Adipocyte (in vitro differentiated cells): ENCODE results near the gene CCDC137.
"Not testable (repeated sequence)": the region's sequence is repeated elsewhere in the genome, so short reads cannot be mapped to it uniquely, and the experiment has no call there.

Experiments used
- DNase-seq: peaks from one replicate; pipeline ENCODE4 v3.0.0-alpha.2; 2015; ENCODE audit warnings: low read depth
- H3K27me3 ChIP-seq: replicated peaks from 2 replicates; pipeline ENCODE4 v1.7.0; 2013; ENCODE audit warnings: mild to moderate bottlenecking, low read length, moderate library complexity; ENCODE audit not compliant: control insufficient read depth, insufficient read depth
- H3K36me3 ChIP-seq: 2 replicates; pipeline ENCODE4 v1.7.0; 2013; ENCODE audit warnings: low read length, mild to moderate bottlenecking, moderate library complexity; ENCODE audit not compliant: control insufficient read depth, insufficient read depth, severe bottlenecking
- H3K4me1 ChIP-seq: 2 replicates; pipeline ENCODE4 v1.7.0; 2013; ENCODE audit warnings: mild to moderate bottlenecking, low read length, moderate library complexity; ENCODE audit not compliant: control insufficient read depth, insufficient read depth
- H3K4me3 ChIP-seq: 2 replicates; pipeline ENCODE4 v1.7.0; 2013; ENCODE audit warnings: mild to moderate bottlenecking, low read length, moderate library complexity
- H3K9ac ChIP-seq: 2 replicates; pipeline ENCODE4 v1.7.0; 2013; ENCODE audit warnings: mild to moderate bottlenecking, low read length, moderate library complexity
- H3K9me3 ChIP-seq: 2 replicates; pipeline ENCODE4 v1.7.0; 2013; ENCODE audit warnings: mild to moderate bottlenecking, low read length, moderate library complexity; ENCODE audit not compliant: control insufficient read depth

The CCDC137 gene

DNA sequence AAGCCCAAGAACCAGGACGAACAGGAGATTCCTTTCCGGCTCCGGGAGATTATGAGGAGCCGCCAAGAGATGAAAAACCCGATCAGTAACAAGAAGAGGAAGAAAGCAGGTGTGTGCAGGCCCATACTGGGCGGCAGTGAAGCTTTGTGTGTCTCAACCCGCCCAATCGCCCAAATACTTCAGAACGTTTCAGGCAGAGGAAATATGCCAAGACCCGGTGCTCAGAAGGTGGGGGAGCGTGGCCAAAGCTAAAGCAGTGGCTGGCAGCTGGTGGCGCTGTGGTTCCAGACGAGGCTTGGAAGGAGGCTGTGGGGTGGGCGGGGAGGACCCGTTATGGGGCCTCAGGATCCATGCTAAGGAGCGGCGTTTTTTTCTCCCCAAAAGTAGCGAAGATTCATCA is 1.2 kb downstream of the CCDC137 start:
- peaks cover 21% of the 10 kb centered on the region for H3K4me1 ChIP-seq
- H3K9ac ChIP-seq = peak overlapping the region; percentile 42
- no peak for DNase-seq
- H3K4me3 ChIP-seq = peak overlapping the region; percentile 58
- H3K27me3 ChIP-seq = no peaks in the 10 kb centered on the region
- no peaks in the 10 kb centered on the region for H3K9me3 ChIP-seq
- peaks cover 42% of the 10 kb centered on the region for H3K36me3 ChIP-seq

DNA sequence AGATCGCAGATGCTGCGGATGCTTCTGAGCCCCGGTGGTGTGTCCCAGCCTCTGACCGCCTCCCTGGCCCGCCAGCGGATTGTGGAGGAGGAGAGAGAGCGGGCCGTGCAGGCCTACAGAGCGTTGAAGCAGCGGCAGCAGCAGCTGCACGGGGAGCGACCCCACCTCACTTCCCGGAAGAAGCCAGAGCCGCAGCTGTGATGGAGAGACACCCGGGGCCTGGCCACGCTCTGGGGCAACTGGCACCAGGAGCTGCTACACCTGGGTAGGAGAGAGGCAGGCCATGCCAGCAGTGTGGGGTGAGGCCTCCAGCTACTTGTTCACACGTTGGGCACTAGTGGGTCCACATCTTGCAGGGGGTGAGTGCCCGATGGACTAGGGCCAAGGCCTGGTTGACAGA is 6.0 kb downstream of the CCDC137 start:
- no peak for DNase-seq
- no peak overlapping the region for H3K9ac ChIP-seq
- H3K4me3 ChIP-seq = no peak overlapping the region
- peaks cover 14% of the 10 kb centered on the region for H3K4me1 ChIP-seq
- H3K27me3 ChIP-seq = no peaks in the 10 kb centered on the region
- H3K36me3 ChIP-seq = peaks cover 52% of the 10 kb centered on the region
- H3K9me3 ChIP-seq = no peaks in the 10 kb centered on the region

DNA sequence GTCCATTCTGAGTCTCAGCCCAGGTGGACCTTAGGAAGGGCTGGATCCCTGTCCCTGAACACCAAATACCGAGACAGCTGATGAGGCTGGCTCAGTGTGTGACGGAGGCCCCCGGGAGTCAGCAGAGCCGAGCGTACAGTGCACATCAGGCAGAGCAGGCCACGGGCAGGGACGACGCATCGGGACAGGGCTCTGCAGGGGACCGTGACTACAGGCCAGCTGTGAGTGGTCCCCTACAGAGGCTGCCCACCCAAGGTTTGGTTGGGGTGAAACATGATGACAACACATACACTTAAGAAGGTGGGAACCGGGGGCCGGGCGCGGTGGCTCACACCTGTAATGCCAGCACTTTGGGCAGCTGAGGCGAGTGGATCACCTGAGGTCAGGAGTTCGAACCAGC is 6.4 kb downstream of the CCDC137 start:
- DNase-seq = no peak
- no peaks in the 10 kb centered on the region for H3K27me3 ChIP-seq
- H3K4me1 ChIP-seq = peaks cover 10% of the 10 kb centered on the region
- no peak overlapping the region for H3K9ac ChIP-seq
- H3K4me3 ChIP-seq = no peak overlapping the region
- H3K36me3 ChIP-seq = peaks cover 52% of the 10 kb centered on the region
- no peaks in the 10 kb centered on the region for H3K9me3 ChIP-seq

DNA sequence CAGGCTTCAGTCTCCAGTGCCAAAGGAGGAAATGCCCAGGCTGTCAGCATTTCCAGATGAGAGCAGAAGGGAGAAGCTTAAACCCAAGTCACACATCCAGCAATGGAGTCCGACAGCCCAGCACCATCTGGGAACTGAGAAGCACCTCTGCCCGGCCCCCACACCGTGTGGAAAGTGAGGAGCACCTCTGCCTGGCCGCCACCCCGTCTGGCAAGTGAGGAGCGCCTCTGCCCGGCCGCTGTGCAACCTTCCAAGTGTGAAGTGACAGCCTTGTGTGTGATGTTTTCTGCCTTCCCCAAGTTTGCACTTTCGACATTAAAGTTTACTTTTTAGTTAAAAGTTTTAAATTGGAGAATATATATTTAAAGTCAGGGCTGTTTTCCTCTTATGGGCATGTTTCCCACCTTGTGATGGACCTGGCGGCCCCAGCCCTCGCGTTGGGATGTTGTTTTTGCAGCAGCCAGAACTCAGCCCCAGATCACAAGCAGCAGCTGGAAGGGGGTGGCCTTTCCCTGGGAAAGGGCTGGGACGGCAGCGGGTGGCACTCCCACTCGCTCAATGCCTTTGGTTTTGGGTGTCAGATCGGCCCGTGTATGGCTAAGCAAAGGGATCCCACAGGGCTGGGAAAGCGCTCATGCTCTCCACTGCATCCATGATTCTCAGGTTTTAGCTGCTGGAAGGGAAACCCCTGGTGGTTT is 7.2 kb downstream of the CCDC137 start:
- Histone ChIP-seq H3K4me3 (no peak overlapping the region), H3K9ac (no peak overlapping the region), H3K36me3 (peaks cover 52% of the 10 kb centered on the region), H3K9me3 (no peaks in the 10 kb centered on the region), H3K4me1 (peaks cover 10% of the 10 kb centered on the region), H3K27me3 (no peaks in the 10 kb centered on the region)
- DNase-seq = no peak

DNA sequence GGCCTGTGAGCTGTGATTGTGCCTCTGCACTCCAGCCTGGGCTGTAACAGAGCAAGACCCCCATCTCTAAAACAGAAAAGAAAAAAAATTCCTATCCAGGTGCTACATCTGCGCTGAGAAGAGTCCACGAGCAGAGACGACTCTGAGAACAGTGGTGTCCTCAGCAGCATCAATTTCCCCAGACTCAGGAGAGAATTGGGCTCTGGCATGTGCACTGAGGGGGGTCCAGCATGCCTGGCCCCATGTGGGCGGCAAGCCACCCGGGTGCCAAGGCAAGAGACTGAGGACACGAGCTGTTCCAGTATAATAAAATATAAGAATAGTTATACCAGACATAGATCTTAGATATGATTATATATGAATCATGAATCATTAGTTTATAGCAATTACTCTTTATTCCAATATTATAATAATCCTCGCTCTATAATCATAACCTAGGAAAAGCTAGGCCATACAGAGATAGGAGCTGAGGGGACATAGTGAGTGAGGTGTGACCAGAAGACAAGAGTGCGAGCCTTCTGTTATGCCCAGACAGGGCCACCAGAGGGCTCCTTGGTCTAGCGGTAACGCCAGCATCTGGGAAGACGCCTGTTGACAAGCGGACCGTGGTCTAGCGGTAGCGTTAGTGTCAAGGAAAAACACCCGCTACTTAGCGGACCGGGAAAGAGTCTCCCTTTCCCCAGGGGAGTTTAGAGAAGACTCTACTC is 9.1 kb downstream of the CCDC137 start:
- not testable (repeated sequence) for H3K9ac ChIP-seq, H3K9me3 ChIP-seq, H3K4me1 ChIP-seq, H3K27me3 ChIP-seq, H3K4me3 ChIP-seq
- peaks cover 35% of the 10 kb centered on the region for H3K36me3 ChIP-seq
- DNase-seq = peak; percentile 38

DNA sequence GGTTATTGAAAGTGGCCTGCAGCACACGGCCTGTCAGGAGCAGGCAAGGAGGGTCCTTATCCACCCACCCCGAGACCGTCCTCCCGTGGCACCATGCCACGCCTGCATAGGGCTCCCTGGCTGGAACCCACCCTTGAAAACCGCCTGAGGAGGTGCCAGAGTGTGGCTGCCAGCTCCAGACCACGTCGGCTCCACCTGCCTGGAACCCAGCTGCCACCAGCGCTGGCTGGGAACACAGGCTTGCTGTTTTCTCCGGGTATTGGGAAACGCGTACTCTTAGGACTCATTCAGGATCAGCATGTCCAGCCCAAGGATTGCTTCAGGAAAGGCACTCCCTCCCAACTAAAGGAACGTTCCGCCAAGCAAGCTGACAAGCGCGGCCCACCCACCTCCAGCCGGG is 10.4 kb downstream of the CCDC137 start:
- H3K9me3 ChIP-seq = no peaks in the 10 kb centered on the region
- no peaks in the 10 kb centered on the region for H3K27me3 ChIP-seq
- peaks cover 12% of the 10 kb centered on the region for H3K4me1 ChIP-seq
- no peak for DNase-seq
- H3K9ac ChIP-seq = no peak overlapping the region
- H3K36me3 ChIP-seq = peaks cover 24% of the 10 kb centered on the region
- no peak overlapping the region for H3K4me3 ChIP-seq

DNA sequence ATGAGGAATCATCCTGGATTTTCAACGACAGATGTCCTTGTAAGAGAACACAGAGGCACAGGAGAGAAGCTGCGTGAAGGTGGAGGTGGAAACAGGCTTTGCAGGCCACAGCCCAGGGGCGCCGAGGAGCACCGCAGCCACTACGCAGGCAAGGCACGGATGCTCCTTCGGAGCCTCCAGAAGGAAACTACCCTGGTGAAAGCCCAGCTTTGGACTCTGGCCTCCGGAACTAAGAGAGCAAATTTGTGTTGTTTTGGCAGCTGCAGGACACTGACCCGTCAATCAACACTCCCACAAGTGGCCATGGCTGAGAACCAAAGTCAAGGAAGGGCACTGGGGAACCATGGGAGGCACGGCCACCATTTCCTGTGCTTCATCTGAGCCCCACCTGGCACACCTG is 13.6 kb downstream of the CCDC137 start:
- H3K4me1 ChIP-seq = peaks cover 31% of the 10 kb centered on the region
- H3K27me3 ChIP-seq = no peaks in the 10 kb centered on the region
- DNase-seq = no peak
- no peaks in the 10 kb centered on the region for H3K36me3 ChIP-seq
- H3K9ac ChIP-seq = peak overlapping the region; percentile 36
- H3K9me3 ChIP-seq = no peaks in the 10 kb centered on the region
- H3K4me3 ChIP-seq = no peak overlapping the region

DNA sequence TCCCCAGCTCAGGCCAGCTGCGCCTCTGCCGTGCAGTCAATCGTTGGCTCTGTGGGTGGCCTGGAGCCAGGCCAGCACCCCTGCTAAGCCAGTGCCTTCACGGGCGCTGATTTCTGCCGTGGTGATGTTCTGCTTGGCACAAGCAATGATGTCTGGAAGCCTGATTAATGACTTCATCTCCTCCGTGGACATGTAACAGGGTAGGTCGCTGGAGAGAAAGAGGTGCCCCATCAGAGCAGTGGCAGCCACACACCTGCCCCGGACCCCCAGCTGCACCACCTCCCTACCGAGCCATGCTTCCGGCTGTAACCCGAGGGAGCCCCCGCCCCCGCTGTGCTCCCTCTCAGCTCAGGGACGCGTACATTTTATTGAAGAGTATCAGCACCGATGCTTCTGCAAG is 15.1 kb downstream of the CCDC137 start:
- no peaks in the 10 kb centered on the region for H3K9me3 ChIP-seq
- H3K4me1 ChIP-seq = peaks cover 33% of the 10 kb centered on the region
- H3K4me3 ChIP-seq = no peak overlapping the region
- H3K9ac ChIP-seq = no peak overlapping the region
- peaks cover 10% of the 10 kb centered on the region for H3K36me3 ChIP-seq
- no peaks in the 10 kb centered on the region for H3K27me3 ChIP-seq
- DNase-seq = no peak

DNA sequence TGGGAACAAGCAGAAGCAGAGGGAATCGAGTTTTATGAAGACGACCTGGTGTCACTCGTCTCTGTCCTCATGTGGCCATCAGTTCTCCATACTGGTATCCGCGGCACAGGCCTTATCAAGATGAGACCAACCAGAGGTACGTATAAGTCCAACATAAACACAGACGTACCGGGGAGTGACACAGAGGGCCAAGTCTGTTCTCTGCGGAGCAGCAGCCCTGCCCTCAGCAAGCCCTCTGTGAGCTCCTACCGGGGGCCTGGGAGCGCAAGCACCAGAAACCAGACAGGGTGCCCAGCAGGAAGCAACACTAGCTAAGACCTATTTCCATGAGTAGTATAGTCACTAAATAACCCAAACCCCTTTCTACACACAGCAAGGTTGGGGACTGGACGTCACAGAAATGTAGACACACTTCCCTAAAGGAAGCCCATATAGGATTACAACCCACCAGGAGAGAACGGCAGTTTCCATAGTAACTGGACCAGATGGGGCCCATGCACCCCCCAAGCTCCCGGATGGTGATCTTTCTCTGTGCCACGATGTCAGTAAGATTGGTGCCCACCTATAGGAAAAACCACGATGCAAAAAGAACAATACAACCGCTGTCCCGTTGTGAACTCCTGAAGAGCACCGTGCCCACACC is 16.1 kb downstream of the CCDC137 start:
- peaks cover 27% of the 10 kb centered on the region for H3K4me1 ChIP-seq

DNA sequence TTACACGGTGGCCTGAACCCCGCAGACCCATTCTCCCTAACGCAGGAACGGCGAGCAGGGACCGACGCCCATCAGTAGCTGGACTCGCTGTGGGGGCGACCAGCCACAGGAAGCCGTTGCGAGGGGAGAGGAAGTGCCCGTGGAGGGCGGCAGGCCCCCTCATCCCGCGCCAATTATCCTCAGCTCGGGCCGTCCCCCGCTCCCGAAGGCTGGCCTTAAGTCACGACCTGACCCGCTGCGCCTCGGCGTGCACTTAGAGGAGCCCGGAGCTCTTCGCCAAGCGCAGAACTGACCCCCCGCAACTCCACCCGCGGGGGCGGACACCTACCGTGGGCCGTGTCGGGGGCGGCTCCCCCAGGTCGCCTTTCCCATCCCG is 16.7 kb downstream of the CCDC137 start:
- Histone ChIP-seq H3K9ac (peak overlapping the region; percentile 96), H3K27me3 (no peaks in the 10 kb centered on the region), H3K4me1 (peaks cover 27% of the 10 kb centered on the region), H3K9me3 (no peaks in the 10 kb centered on the region), H3K36me3 (peaks cover 26% of the 10 kb centered on the region), H3K4me3 (peak overlapping the region; percentile 89)
- no peak for DNase-seq

More for the DNA sequence above, 16.1 kb downstream of the CCDC137 start:
- Histone ChIP-seq H3K36me3 (peaks cover 20% of the 10 kb centered on the region), H3K9ac (peak overlapping the region; percentile 96), H3K9me3 (no peaks in the 10 kb centered on the region), H3K27me3 (no peaks in the 10 kb centered on the region), H3K4me3 (peak overlapping the region; percentile 89)
- DNase-seq = peak; percentile 51

DNA sequence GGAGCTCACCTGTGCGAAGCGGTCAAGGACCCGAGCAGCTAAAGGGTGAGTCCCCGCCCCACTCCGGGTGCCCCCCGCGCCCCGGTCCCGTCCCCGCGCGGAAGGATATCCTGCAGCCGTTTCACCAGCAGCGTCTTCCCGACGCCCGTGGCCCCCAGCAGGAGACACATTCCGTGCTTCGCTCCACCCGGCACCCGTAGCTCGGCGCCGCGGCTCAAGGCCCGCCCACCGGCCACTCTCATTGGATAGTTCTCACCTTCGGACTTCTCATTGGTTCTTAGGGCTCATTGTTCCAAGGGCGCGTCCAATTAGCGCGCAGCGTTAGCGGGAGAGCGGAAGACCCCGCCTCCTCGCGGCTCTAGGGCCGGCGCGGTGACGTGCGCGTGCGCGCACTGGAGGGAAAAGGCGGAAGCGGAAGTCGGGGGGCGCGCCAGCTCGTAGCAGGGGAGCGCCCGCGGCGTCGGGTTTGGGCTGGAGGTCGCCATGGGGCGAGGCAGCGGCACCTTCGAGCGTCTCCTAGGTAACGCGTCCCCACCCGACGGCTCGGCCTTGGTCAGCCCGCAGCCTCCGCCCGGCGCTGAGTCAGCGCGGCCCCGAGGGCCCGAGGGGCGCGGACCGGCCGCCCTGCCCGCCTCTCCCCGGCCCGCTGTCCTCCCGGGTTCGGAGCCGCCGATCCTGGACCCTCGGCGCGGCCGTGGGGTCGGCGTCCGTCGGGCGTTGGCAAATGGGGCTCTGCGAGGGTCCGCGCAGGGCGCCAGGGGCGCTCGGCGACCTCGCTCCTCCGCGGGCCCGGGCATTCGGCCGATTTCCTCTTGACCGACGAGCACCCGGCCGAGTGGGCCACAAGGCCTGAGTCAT is 17.3 kb downstream of the CCDC137 start, which contains the start of the genes ARL16 and HGS:
Gene ARL16, minus strand, starts transcription at position 214 of the 858 bp plus-strand sequence. Its CDS starts 44 bp downstream, at position 170.
Gene HGS, plus strand, starts transcription at position 428 of the 858 bp plus-strand sequence. Its CDS starts 56 bp downstream, at position 484.
- peaks cover 27% of the 10 kb centered on the region for H3K4me1 ChIP-seq
- H3K9me3 ChIP-seq = no peaks in the 10 kb centered on the region
- H3K27me3 ChIP-seq = no peaks in the 10 kb centered on the region
- peaks cover 32% of the 10 kb centered on the region for H3K36me3 ChIP-seq
- H3K9ac ChIP-seq = peak within 1 kb of the TSS; percentile 96
- H3K4me3 ChIP-seq = peak within 1 kb of the TSS; percentile 89
- DNase-seq = peak; percentile 100
